T-helper 2 cell (primary cell): ENCODE measurements around the gene RBM19.

Experiments
- DNase-seq, 5 experiments: peaks; one replicate each; pipeline versions ENCODE4 v3.0.0 to v3.0.0-alpha.2; 2012 to 2022

Gene RBM19

DNA sequence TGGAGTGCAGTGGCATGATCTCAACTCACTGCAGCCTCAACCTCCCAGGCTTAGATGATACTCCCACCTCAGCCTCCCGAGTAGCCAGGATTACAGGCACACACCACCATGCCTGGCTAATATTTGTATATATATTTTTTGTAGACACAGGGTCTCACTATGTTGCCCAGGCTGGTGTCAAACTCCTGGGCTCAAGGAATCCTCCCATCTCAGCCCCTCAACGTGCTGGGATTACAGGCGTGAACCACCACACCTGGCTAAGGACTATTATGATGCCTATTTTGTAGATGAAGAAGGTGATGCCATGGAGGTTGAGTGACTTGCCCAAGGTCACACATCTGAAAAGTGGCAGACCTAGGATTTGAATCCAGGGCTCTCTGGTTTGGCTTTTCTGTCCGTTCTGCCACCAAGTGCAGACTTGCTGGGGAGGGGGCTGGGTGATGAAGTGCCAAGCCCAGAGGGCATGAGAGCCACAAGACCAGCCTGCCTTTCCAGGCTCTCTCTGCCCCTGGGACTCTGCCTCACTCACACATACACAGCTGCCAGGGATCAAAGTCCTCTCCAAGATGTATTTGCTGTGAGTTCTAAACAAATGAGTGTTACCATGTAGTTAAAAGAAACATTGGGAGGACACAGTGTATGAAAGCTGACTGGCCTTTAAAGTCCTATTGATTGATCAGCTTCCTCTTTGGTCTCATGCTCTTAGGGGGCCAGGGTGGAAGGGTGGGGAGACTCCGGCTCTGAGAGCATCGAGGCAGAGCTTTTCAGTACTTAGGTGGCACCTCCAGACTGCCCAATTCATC is 21.3 kb upstream of the RBM19 start:
- DNase-seq, result no peak

DNA sequence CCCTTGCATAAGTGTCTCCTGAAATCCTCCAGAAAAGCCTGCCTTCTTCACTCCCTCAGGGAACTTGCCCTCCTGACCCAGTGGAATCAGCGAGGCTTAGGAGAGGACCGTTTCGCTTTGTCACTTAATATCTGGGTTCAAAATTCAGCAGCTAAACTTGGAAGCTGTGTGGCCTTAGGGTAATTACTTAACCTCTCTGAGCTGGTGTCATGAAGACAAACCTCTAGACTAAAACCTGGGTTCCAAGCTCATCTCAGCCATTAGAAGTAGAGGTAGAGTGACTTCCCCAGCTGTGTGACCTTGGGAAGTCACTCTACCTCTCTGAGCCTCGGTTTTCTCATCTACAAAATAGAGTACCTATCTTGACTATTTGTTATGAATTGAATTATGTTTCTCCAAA is 18.3 kb upstream of the RBM19 start:
- no peak for DNase-seq

DNA sequence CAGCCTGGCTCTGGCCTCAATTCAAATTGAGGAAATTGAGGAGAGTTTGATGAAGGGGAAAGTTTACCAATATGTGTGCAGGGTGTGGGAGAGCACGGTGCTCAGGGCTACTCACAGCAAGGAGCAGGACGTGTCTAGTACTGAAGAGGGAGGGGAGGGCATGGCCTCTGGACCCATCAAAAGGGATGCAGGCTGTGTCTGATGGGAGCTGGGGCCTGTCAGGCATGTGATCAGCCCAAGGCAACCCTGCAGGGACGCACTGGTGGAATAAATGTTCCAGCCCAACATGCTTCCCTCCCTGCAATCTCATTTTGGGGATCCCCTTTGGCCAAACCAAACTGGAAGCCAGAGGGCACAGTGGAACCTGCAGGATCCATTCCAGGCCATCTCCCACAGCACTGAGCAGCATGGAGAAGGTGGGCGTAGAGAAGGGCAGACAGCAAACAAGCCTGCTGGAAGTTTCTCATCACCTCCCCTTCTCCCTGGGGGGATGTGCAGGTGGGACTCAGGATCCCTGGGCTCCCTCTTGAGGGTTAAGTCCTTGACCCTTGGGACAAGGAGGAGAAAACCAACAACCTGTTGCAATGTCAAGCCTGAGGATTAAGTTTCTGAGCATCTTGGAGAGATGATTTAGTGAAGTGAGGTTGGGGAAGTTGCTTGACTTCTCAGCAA is 17.8 kb upstream of the RBM19 start:
- no peak for DNase-seq

GRCh38 chr12:113983265-113983664 is 17.1 kb upstream of the RBM19 start:
- DNase-seq, result no peak

GRCh38 chr12:113981876-113982275 is 15.8 kb upstream of the RBM19 start:
- DNase-seq, result no peak

DNA sequence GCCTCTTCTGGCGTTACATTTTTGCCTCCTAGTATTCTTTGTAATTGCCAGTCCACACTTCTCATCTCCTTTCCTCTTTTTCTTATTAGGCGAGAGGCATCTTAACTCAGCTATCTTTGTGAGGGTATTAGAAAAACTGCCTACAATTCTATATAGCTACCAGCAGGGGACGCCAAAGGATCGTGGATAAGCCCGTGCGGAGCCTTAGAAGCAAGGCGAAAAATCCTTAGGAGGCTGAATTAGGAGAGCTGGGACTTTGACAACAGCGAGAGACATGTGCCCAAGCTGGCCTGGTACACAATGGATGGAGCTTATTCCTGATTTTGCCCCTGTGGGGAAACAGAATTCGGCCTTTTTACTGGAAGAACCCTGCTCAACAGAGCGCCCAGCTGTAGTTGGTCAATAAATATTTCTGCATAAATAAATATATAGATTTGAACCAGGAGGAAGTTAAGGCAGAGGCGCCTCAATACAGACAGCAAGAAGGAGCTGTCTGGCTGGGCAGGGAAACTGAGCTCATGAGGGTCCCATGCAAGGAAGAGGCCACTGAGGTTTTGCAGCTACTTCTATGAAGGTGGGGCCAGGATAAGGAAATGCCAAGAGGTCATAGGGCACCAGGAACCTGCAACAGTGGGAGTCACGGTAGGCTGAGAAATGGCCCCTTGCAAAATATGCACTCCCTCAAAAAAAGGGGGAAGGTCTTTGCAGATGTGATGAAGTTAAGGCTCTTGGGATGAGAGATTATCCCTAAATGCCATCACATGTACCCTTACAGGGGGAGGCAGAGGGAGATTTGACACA is 14.6 kb upstream of the RBM19 start:
- peak in 1 of 5 experiments; percentile 52 for DNase-seq

DNA sequence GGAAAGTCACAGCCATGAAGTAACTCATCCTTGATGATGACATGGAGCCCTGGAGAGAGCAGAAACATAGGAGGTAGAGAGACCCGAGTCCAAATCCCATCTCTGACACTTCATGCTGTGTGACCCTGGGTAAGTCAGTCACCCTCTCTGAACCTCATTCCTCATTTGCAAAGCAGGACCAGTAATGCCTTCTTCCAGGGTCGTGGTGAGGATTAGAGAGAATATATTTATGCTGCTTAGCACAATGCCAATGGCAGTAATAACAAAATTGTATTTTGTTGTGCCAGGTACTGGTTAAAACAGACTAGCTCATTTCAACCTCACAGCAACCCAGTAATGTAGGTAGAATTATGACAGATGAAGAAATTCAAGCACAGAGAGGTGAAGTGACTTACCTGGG is 13.9 kb upstream of the RBM19 start:
- no peak for DNase-seq

GRCh38 chr12:113978080-113978479 is 12.0 kb upstream of the RBM19 start:
- DNase-seq, result no peak

- DNase-seq, result no peak
Measured at GRCh38 chr12:113974006-113974405, 7.9 kb upstream of the RBM19 start.

GRCh38 chr12:113973109-113973904 is 7.2 kb upstream of the RBM19 start:
- DNase-seq, result no peak

- no peak for DNase-seq
Measured at GRCh38 chr12:113971392-113971791, 5.3 kb upstream of the RBM19 start.

- no peak for DNase-seq
Measured at GRCh38 chr12:113970211-113970610, 4.1 kb upstream of the RBM19 start.

GRCh38 chr12:113967368-113967767 is 1.2 kb upstream of the RBM19 start:
- no peak for DNase-seq

DNA sequence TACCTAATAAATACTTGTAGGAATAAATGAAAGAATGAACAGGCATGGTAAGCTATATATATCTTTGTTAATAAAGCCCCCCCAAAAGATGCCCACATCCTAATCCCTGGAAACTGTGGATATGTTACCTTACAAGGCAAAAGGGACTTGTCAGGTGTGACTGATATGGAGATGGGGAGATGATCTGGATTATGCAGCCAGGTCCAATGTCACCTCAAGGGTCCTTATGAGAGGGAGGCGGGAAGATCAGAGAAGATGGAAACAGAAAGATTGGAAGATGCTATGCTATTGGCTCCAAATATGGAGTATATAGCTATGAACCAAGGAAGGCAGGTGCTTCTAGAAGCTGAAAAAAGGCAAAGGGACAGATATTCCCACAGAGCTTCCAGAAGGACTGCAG is 3.4 kb downstream of the RBM19 start:
- no peak for DNase-seq

DNA sequence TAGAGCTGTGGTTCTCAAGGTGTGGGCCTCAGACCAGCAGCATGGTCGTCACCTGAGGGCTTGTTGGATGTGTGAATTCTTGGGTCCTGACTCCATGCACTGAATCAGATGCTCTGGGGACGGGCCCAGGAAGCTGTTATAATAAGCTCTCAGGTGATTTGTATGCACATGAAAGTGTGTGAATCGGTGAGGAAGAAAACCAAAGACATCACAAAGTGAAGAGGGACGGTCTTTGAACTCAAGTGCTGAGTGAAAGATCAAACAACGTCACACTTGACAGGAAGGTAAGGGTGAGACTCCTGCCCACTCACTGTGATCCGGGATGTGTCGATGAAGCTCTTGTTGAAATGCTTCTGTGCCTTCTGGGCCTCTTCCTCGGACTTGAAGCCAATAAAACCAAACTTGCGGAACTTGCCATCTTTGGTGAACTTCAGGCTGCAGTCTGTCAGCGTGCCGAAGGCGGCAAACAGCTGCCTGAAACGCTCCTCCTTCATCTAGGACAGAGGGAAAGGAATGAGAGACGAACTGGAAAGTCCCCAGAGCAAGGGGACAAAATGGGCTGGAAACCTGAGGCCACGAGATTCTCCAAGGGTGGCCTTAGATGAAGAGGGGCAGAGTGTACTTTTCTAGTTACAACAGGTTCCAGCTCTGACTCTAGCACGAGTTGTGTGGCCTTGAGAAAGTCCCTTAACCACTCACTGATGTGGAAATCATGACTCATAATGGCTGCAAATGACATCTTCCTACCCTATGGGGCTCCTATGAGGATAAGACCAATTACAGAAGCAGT is 4.0 kb downstream of the RBM19 start:
- peak in 1 of 5 experiments; percentile 82 for DNase-seq

DNA sequence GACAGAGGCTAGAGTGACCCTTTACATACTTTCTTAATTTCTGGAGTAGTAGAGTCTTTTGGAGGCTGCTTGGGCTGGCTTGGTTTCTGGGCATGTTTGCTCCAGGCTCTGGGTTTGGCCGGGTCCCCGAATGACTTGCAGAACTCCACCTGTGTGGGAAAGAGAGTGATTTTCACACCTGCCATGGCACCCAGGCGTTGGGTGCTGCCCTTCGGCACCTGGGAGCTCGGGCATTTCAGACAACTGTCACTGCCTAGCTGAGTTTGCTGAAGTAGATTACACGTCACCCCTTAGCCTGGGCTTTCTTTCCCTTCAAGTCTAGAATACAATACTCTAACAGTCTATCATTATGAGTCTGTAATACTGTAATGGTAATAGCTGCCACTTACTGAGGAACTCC is 6.1 kb downstream of the RBM19 start:
- no peak for DNase-seq

DNA sequence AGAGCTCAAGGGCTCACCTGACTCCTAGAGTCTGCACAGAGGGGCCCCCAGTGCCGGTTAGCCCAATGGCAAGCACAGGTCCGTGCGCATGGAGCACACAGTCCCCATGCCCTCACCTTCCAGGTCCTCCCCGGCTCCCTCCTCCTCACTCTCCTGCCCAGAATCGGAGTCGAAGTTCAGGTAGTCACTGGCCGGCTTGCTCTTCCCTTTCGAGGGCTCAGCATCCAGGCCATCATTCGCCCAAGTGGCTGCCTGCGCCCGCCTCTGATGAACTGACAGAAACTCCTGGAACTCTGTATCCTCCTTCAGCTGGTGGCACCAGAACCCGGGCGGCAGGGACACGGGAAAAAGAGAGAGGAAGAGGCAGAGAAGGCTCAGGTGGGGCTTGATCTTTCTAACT is 7.0 kb downstream of the RBM19 start:
- no peak for DNase-seq

- DNase-seq, result no peak
Measured at GRCh38 chr12:113958108-113958507, 8.0 kb downstream of the RBM19 start.

DNA sequence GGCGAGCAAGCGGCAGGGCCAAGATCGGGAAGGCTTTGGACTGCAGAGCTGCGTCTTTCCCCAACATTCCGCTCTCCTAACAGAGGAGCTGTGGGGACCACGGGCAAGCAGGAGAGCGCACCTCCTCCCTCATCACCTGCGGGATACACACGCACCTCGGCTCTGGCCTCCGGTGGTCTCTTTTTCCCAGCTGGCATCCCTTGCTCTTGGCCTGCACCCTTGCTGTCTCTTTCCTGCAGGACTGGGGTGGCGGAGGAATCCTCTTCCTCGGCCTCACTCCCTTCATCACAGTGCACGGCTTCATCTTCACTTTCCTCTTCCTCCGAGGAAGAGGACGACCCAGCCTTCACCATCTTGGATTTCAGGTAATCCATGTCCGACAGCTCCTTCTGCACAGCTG is 8.5 kb downstream of the RBM19 start:
- no peak for DNase-seq

- DNase-seq, result no peak
Measured at GRCh38 chr12:113955109-113955970, 10.8 kb downstream of the RBM19 start.

DNA sequence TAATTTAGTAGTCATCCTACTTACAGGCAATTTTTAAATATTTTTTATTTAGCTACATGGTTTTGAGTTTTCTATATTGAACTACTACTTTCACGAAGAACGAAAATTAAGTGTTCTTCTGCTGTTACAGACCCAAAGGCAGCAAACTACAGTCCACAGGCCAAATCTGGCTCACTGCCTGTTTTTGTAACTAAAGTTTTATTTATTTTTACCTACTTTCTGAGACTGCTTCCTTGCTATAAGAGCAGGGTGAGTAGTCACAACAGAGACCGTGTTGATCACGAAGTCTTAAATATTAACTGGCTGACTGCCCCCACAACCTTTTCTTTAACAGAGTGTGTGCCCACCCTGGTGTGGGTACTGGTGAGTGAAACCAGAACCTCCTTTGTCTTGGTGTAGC is 11.6 kb downstream of the RBM19 start:
- DNase-seq, result no peak
